Muscle layer of duodenum (tissue), 2 donors: ENCODE results near the gene EPB41L4B.
"Not testable (repeated sequence)": the region's sequence is repeated elsewhere in the genome, so short reads cannot be mapped to it uniquely, and the experiment has no call there.

ENCODE experiments used
- H3K27ac ChIP-seq: one replicate; pipeline ENCODE4 v1.7.0; 2013; ENCODE audit warnings: mild to moderate bottlenecking, low read length
- H3K27me3 ChIP-seq: one replicate; pipeline ENCODE4 v1.7.0; 2013; ENCODE audit warnings: low read depth, mild to moderate bottlenecking, control low read depth, low read length
- H3K36me3 ChIP-seq, 2 donors: one replicate each; pipeline ENCODE4 v1.7.0; 2013; ENCODE audit warnings: low read length in 2 of 2, control low read depth in 1 of 2, mild to moderate bottlenecking in 1 of 2; ENCODE audit not compliant: insufficient read depth in 2 of 2, control insufficient read depth in 1 of 2
- H3K4me1 ChIP-seq, 2 donors: one replicate each; pipeline ENCODE4 v1.7.0; 2013; ENCODE audit warnings: low read length in 2 of 2, mild to moderate bottlenecking in 2 of 2, control low read depth in 1 of 2, moderate library complexity in 1 of 2; ENCODE audit not compliant: insufficient read depth in 2 of 2, control insufficient read depth in 1 of 2
- H3K4me3 ChIP-seq, 2 donors: one replicate each; pipeline ENCODE4 v1.7.0; 2013; ENCODE audit warnings: low read length in 2 of 2, low read depth in 1 of 2, mild to moderate bottlenecking in 1 of 2
- H3K9me3 ChIP-seq, 2 donors: one replicate each; pipeline ENCODE4 v1.7.0; 2013; ENCODE audit warnings: low read length in 2 of 2, control low read depth in 1 of 2, mild to moderate bottlenecking in 1 of 2; ENCODE audit not compliant: control insufficient read depth in 1 of 2
- donor health status: healthy.

Gene EPB41L4B

DNA sequence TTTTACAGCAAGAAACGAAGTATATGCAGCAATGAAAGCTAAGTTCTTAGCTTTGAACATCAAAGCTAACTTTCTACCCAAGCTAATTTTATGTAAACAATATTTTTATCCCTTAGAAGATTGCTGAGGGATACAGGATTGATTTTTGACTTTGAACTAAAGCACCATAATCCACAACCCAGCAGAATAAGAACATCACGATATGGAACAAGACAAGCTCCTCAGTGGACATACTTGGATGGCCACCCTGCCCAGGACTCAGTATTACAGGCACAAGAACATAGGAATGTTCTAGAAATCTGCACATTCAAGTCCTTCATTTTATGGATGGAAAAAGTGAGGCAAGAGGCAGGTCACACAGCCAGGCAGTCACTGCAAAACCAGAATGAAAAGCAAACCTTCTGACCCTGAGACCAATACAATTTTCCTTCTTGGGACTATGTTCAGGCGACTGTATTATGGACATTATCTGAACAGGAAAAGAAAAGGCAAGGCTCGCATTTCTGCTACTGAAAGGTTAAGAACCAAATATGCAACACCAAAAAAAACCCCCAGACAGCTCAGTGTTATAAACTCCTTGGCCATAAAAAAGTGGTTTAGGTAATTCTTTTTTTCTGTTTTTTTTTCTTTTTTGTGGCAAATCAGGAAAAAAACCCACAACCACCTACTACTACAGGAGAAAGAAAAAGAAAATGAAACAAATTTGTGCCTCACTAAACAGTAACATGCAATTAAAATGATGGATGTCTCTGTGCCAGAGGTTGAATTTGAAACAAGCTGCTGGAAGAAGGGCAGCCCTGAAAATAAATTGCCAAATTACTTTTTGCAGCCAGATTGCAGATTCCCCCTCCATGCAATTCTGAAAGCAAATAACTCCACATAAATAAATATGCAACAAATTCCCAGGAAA lies 25.4 kb downstream of the EPB41L4B start:
- Histone ChIP-seq H3K4me3 (no peak overlapping the region), H3K9me3 (peaks cover 0 to 5% of the 10 kb centered on the region in 2 donors), H3K27ac (no peak overlapping the region), H3K36me3 (no peaks in the 10 kb centered on the region), H3K27me3 (no peaks in the 10 kb centered on the region), H3K4me1 (no peaks in the 10 kb centered on the region)

DNA sequence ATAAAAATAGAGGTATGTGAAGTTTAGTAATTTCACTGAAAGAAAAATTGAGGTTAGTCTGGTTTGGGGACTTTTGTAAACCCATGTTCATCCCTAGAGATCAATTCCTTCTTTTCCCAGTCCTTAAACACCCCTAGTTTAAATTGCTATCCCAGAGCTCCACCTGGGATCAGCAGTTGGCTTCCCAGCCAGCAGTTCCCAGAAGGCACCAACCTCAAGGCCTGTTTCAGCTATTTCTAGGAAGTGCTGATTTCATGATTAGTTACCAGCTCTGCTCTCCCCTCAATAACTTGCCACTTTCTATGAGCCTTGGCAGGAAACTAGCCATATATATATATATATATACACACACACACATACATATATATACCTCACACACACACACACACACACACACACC lies 30.5 kb downstream of the EPB41L4B start:
- Histone ChIP-seq H3K36me3 (no peaks in the 10 kb centered on the region), H3K27ac (no peak overlapping the region), H3K4me1 (peaks cover 0 to 8% of the 10 kb centered on the region in 2 donors), H3K4me3 (no peak overlapping the region), H3K9me3 (no peaks in the 10 kb centered on the region), H3K27me3 (no peaks in the 10 kb centered on the region)

DNA sequence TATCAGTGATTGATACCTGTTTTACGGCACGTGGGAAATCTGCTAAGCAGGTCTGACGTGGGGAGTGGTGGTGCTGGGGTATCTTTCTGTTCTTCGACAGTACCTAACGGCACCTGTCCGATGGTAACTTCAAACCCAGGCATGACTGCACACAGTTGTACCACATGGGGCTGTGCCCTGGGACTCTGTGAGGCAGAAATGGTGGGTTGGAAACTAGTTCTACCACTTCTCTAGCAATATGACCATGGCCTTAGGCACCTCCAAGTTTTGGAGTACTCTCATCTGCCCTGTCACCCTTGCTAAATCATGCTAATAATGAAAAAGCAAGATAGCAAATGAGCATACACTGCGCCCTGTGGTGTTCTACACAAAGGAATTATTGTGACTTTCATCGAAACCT lies 30.9 kb downstream of the EPB41L4B start:
- Histone ChIP-seq H3K4me1 (peaks cover 0 to 8% of the 10 kb centered on the region in 2 donors), H3K36me3 (no peaks in the 10 kb centered on the region), H3K9me3 (no peaks in the 10 kb centered on the region), H3K4me3 (no peak overlapping the region), H3K27ac (no peak overlapping the region), H3K27me3 (no peaks in the 10 kb centered on the region)

DNA sequence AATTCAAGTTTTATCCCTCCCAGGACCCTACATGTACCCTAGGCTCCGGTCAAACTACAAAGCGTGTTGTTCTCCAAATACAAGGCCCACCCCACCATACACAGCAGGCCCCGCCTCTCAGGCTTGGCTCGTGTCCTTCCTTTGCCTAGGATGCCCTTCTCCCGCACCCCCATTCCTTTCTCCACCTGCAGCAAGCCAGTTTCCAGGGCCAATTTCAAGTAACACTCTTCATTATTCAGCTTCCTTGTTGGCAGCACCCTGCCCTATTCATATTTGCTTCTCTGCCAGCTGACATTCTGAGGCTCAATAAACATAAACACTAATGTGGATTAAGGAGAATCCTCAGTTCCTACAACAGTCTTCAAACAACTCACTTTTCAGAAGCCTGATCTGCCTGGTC lies 31.7 kb downstream of the EPB41L4B start:
- H3K4me1 ChIP-seq = peaks cover 0 to 8% of the 10 kb centered on the region in 2 donors
- no peaks in the 10 kb centered on the region for H3K27me3 ChIP-seq
- no peaks in the 10 kb centered on the region for H3K9me3 ChIP-seq
- H3K4me3 ChIP-seq = no peak overlapping the region
- no peaks in the 10 kb centered on the region for H3K36me3 ChIP-seq
- no peak overlapping the region for H3K27ac ChIP-seq

DNA sequence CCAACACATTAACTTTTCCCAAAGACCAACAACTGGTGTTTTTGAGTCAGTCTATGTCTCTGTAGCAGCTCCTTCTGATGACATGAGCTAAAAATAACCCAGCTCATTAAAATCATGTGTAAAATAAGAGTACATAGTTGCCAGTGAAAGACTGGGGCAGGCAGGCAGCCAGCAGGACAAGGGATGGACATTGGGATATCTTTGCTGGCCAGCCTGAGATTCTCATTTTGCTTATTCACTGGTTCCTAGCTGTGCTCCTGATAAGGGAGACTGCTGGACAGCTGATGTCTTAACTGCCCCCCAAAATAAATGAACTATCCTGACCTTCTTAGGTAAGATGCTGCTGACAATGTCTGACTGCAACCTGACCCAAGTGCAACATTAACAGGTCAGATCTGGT lies 33.9 kb downstream of the EPB41L4B start:
- Histone ChIP-seq H3K36me3 (no peaks in the 10 kb centered on the region), H3K4me3 (no peak overlapping the region), H3K9me3 (no peaks in the 10 kb centered on the region), H3K4me1 (peaks cover 0 to 8% of the 10 kb centered on the region in 2 donors), H3K27me3 (no peaks in the 10 kb centered on the region), H3K27ac (no peak overlapping the region)

DNA sequence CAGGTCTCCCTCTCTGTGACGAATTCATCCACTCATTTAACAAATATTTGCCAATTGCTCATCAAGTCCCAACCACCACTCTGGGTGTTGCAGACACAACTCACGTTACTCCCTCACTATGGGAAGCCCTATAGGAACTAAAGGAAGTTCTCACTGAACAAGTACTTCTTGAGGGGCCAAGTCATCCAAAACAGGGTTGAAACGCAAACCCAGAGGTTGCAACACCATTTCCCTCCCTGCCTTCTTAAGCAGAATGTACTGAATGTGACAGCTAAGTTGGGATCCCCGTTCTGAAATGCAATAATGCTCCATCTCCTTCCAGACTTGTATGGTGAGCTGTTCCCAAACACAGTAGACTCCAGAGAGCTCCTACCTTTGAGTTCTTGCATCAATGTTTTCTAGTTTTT lies 34.3 kb downstream of the EPB41L4B start:
- no peaks in the 10 kb centered on the region for H3K27me3 ChIP-seq
- peaks cover 0 to 8% of the 10 kb centered on the region in 2 donors for H3K4me1 ChIP-seq
- no peaks in the 10 kb centered on the region for H3K9me3 ChIP-seq
- no peaks in the 10 kb centered on the region for H3K36me3 ChIP-seq
- H3K4me3 ChIP-seq = no peak overlapping the region
- no peak overlapping the region for H3K27ac ChIP-seq

DNA sequence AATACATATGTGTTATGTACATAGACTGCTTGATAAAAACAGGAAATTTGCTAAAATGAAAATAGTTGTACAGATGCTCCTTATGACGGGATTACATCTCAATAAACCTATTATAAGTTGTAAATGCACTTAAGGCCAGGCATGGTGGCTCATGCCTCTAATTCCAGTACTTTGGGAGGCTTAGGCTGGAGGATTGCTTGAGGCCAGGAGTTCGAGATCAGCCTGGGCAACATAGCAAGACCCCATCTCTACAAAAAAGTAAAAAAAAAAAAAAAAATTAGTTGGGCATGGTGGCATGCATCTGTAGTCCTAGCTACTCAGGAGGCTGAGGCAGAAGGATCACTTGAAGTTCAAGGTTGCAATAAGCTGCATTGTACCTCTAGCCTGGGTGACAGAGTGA lies 37.2 kb downstream of the EPB41L4B start:
- not testable (repeated sequence) for H3K4me1 ChIP-seq, H3K4me3 ChIP-seq, H3K9me3 ChIP-seq, H3K36me3 ChIP-seq, H3K27ac ChIP-seq, H3K27me3 ChIP-seq

DNA sequence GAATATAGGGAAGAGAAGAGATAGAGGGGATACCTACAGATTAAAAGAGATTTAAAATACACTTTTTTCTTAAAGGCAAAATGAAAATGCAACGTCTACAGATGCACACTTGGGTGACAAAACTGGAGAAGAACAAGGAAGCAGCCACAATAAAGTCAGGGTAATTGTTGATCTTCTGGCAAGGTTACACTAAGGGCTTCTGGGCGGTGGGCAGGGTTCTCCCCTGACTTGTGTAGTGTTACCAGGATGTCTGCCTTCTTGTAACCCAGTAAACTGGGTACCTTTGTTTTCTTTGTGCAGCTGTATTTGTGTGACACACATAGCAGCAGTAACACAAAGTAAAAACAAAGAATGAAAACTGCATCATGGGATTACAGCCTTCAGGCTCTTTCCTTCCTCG lies 37.8 kb downstream of the EPB41L4B start:
- Histone ChIP-seq H3K27ac (no peak overlapping the region), H3K4me3 (no peak overlapping the region), H3K4me1 (no peaks in the 10 kb centered on the region), H3K9me3 (no peaks in the 10 kb centered on the region), H3K36me3 (no peaks in the 10 kb centered on the region), H3K27me3 (no peaks in the 10 kb centered on the region)

DNA sequence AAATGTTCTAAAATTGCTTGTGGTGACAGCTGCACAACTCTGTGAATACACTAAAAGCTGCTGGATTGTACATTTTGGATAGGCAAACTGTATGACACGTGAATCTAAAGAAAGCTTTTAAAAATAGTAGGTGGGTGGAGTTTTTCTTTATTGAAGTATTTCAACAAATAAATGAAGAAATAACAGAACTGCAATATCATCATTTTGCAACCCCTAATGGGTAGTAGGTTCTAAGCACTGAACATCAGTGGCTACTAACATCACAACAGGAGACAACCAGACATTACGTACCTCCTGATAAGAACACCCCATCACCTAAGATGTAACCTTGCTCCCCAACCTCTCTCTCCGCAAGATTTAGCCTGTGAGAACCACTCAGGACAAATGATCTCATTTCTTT lies 38.6 kb downstream of the EPB41L4B start:
- Histone ChIP-seq H3K4me1 (no peaks in the 10 kb centered on the region), H3K27me3 (no peaks in the 10 kb centered on the region), H3K27ac (no peak overlapping the region), H3K9me3 (no peaks in the 10 kb centered on the region), H3K4me3 (no peak overlapping the region), H3K36me3 (no peaks in the 10 kb centered on the region)

DNA sequence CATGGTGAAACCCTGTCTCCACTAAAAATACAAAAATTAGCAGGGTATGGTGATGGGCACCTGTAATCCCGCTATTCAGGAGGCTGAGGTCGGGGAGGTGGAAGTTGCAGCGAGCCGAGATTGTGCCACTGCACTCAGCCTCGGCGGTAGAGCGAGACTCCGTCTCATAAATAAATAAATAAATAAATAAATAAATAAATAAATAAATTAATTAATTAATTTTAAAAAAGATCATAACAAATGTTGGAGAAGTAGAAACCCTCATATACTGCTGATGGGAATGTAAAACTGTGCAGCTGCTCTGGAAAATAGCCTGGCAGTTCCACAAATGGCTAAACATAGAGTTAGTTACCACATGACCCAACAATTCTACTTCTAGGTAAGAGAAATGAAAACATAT lies 39.3 kb downstream of the EPB41L4B start:
- no peaks in the 10 kb centered on the region for H3K27me3 ChIP-seq
- H3K27ac ChIP-seq = no peak overlapping the region
- H3K9me3 ChIP-seq = no peaks in the 10 kb centered on the region
- H3K4me3 ChIP-seq = no peak overlapping the region
- no peaks in the 10 kb centered on the region for H3K36me3 ChIP-seq
- no peaks in the 10 kb centered on the region for H3K4me1 ChIP-seq

DNA sequence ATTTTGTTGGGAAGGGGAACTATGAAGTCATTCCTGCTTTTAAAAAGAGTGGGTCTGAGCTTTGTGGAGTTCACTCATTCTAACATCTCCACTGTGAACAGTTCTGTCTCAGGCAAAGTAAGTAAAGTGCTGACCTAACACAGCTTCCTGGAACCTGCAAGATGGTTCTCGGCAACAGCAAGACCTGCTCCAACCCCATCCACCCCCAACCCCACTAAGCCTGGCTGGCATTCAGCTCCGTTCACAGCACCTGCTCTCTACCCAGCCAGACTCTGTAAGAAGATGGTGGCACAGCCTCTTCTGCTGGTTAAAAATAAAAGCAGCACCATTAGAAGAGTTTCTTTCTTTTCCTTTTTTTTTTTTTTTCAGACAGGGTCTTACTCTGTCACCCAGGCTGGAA lies 42.0 kb downstream of the EPB41L4B start:
- no peaks in the 10 kb centered on the region for H3K9me3 ChIP-seq
- no peak overlapping the region for H3K27ac ChIP-seq
- H3K4me3 ChIP-seq = no peak overlapping the region
- H3K4me1 ChIP-seq = peaks cover 8 to 15% of the 10 kb centered on the region in 2 donors
- no peaks in the 10 kb centered on the region for H3K36me3 ChIP-seq
- no peaks in the 10 kb centered on the region for H3K27me3 ChIP-seq

DNA sequence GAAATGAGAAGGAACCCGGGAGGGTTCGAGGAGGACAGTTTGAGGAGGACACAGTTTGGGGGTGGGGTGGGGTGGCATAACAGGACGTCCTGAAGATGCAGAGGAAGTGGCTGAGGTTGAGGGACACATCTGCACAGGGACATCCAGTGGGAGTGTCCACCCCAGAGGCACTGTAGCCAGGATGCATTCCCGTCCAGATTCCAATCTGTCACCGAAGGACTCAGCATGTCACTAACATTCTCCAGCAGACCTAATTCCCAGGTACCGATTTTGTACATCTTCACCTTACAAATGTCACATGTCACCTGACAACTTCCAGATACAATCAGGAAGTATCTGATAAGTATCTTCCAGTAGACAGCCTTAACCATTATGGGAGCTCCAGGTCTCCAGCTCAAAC lies 42.6 kb downstream of the EPB41L4B start:
- Histone ChIP-seq H3K27me3 (no peaks in the 10 kb centered on the region), H3K9me3 (no peaks in the 10 kb centered on the region), H3K27ac (no peak overlapping the region)

More for the DNA sequence above, 42.6 kb downstream of the EPB41L4B start:
- no peaks in the 10 kb centered on the region for H3K36me3 ChIP-seq
- no peak overlapping the region for H3K4me3 ChIP-seq
- H3K4me1 ChIP-seq = peaks cover 8 to 16% of the 10 kb centered on the region in 2 donors
